Left ventricle myocardium superior (tissue), 1 donor: ENCODE data around the gene SELENOT. TPM values are rescaled to one million over a fixed set of nuclear protein-coding genes. Genes with fewer than 3 reads are reported as not detected.
"Not testable (repeated sequence)": the region's sequence is repeated elsewhere in the genome, so short reads cannot be mapped to it uniquely, and the experiment has no call there.

Experiments
- ATAC-seq: fragments of 200-7000 bp; cut with Tn5 transposase; one replicate; pipeline ENCODE4 v1.9.1; 2020; ENCODE audit warnings: mild to moderate bottlenecking, moderate library complexity
- DNase-seq: peaks from one replicate; pipeline ENCODE4 v3.0.0-alpha.2; 2020
- intact Hi-C: fragments of 100-400 bp; cut with micrococcal nuclease; formaldehyde crosslinking; loops from one replicate; pipeline ENCODE4 v1.11.0; 2022
- total RNA-seq: library from RNA; stranded (reverse); fragmentation: NEBNext Ultra II Directional; extraction: Animal tissue kit (Norgen Biotek cat#: 25700); gene quantifications from one replicate; pipeline ENCODE4 v1.2.1, GENCODE V29; 2021
- donor health status: DM: no; HTN: yes; CAD: no; lungs with severe emphysema.

Gene SELENOT
- total RNA-seq, 1 donor from 2014 or later, result 63.3 TPM

GRCh38 chr3:150605998-150606641, 3.0 kb downstream of the SELENOT start:
- DNase-seq, result no peak
- intact Hi-C loops, result no loop called here
- ATAC-seq, result no peak

GRCh38 chr3:150607267-150608065, 4.3 kb downstream of the SELENOT start:
- DNase-seq (no peak), ATAC-seq (no peak)
- intact Hi-C loops, result no loop called here

- ATAC-seq, result no peak
Observed at GRCh38 chr3:150609988-150610387, 6.9 kb downstream of the SELENOT start.

GRCh38 chr3:150610785-150611184, 7.7 kb downstream of the SELENOT start:
- ATAC-seq, result no peak
- DNase-seq, result no peak
- intact Hi-C loops, result no loop called here

More at GRCh38 chr3:150609988-150610387, 6.9 kb downstream of the SELENOT start:
- DNase-seq, result no peak
- intact Hi-C loops, result no loop called here

GRCh38 chr3:150611666-150612065, 8.5 kb downstream of the SELENOT start:
- no peak for DNase-seq
- no peak for ATAC-seq
- intact Hi-C loops, result no loop called here

GRCh38 chr3:150612494-150612893, 9.4 kb downstream of the SELENOT start:
- ATAC-seq (no peak), DNase-seq (no peak)
- intact Hi-C loops, result no loop called here

- intact Hi-C loops, result no loop called here
- no peak for ATAC-seq
- DNase-seq, result no peak
Observed at GRCh38 chr3:150613034-150613433, 9.9 kb downstream of the SELENOT start.

- DNase-seq (no peak), ATAC-seq (no peak)
- intact Hi-C loops, result no loop called here
Observed at GRCh38 chr3:150613709-150614480, 10.8 kb downstream of the SELENOT start.

- DNase-seq, result no peak
- intact Hi-C loops, result no loop called here
- ATAC-seq, result no peak
Observed at GRCh38 chr3:150620002-150620689, 17.0 kb downstream of the SELENOT start.

GRCh38 chr3:150622955-150623354, 19.8 kb downstream of the SELENOT start:
- intact Hi-C loops, DNase-seq, ATAC-seq: not testable (repeated sequence)

GRCh38 chr3:150623945-150624344, 20.8 kb downstream of the SELENOT start:
- intact Hi-C loops, result no loop called here
- no peak for DNase-seq
- no peak for ATAC-seq

GRCh38 chr3:150626148-150626930, 23.2 kb downstream of the SELENOT start:
- intact Hi-C loops, result no loop called here
- DNase-seq, result no peak
- ATAC-seq, result no peak

GRCh38 chr3:150627557-150627956, 24.4 kb downstream of the SELENOT start:
- intact Hi-C loops, result no loop called here
- DNase-seq (no peak), ATAC-seq (peak; percentile 86)

GRCh38 chr3:150631515-150632221, 28.5 kb downstream of the SELENOT start:
- DNase-seq (no peak), ATAC-seq (no peak)

GRCh38 chr3:150635076-150635475, 32.0 kb downstream of the SELENOT start:
- ATAC-seq (no peak), DNase-seq (no peak)

More at GRCh38 chr3:150631515-150632221, 28.5 kb downstream of the SELENOT start:
- intact Hi-C loops, result no loop called here

GRCh38 chr3:150635526-150635925, 32.4 kb downstream of the SELENOT start:
- intact Hi-C loops, result no loop called here
- ATAC-seq (no peak), DNase-seq (no peak)

More at GRCh38 chr3:150635076-150635475, 32.0 kb downstream of the SELENOT start:
- intact Hi-C loops, result no loop called here

GRCh38 chr3:150636258-150636657, 33.1 kb downstream of the SELENOT start:
- ATAC-seq (no peak), DNase-seq (no peak)
- intact Hi-C loops, result no loop called here

- intact Hi-C loops, result no loop called here
- ATAC-seq, result no peak
- no peak for DNase-seq
Observed at GRCh38 chr3:150639262-150639661, 36.1 kb downstream of the SELENOT start.
